IPS-15b (cell line): Measurements from ENCODE around the gene GLDC.
"Not testable (repeated sequence)": the region's sequence is repeated elsewhere in the genome, so short reads cannot be mapped to it uniquely, and the experiment has no call there.

ENCODE experiments used
- H3K27me3 ChIP-seq: one replicate; pipeline ENCODE4 v1.6.1; 2013; ENCODE audit warnings: low read length; ENCODE audit not compliant: control insufficient read depth, insufficient read depth
- H3K36me3 ChIP-seq: one replicate; pipeline ENCODE4 v1.6.1; 2013; ENCODE audit warnings: low read length; ENCODE audit not compliant: control insufficient read depth, insufficient read depth
- H3K4me1 ChIP-seq: one replicate; pipeline ENCODE4 v1.6.1; 2013; ENCODE audit warnings: mild to moderate bottlenecking, low read length; ENCODE audit not compliant: control insufficient read depth, insufficient read depth
- H3K4me3 ChIP-seq: one replicate; pipeline ENCODE4 v1.5.1; 2013; ENCODE audit warnings: low read depth, low read length
- H3K9ac ChIP-seq: one replicate; pipeline ENCODE4 v1.6.1; 2013; ENCODE audit warnings: low read depth, mild to moderate bottlenecking, low read length
- H3K9me3 ChIP-seq: one replicate; pipeline ENCODE4 v1.6.1; 2013; ENCODE audit warnings: mild to moderate bottlenecking, low read length; ENCODE audit not compliant: control insufficient read depth, insufficient read depth

Gene GLDC

GRCh38 chr9:6562201-6562600, 83.3 kb downstream of the GLDC start:
- no peaks in the 10 kb centered on the region for H3K4me1 ChIP-seq
- H3K36me3 ChIP-seq, result peaks cover 6% of the 10 kb centered on the region
- H3K9me3 ChIP-seq, result no peaks in the 10 kb centered on the region
- H3K4me3 ChIP-seq, result no peak overlapping the region
- no peaks in the 10 kb centered on the region for H3K27me3 ChIP-seq
- H3K9ac ChIP-seq, result no peak overlapping the region

DNA sequence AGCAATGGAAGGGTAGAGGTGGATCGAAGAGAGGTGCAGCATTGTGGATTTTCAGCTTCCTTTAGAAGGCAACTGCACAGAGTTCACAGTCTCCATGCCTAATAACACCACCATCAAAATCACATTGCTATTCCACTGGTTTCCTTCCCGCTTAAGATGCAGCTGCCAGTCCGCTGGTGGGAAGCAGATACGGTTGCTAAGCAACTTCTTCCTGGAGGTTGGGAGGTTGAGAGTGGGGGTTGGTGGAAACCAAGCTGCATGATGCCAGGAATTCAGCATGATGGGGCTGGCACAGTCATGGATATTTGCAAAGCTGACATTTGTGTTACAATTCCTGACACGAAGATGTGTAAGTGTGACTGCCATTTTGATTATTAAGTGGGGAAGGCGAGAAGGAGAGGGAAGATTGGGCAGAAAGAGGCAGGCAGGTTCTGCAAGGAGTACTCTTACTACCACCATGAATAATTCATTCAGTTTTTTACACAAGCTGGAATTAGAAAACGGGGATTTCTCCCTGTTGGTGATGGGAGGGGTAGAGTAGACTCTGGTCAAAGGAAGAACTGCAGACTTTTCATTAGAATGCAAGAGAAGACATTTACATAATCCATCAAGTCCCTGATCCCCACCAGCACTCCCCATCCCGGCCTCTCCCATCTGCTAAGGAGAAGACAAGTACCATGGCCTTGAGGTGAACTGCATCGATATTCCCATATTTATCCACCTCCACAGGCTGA, 87.5 kb downstream of the GLDC start:
- Histone ChIP-seq H3K4me1 (no peaks in the 10 kb centered on the region), H3K9me3 (no peaks in the 10 kb centered on the region), H3K9ac (no peak overlapping the region), H3K36me3 (peaks cover 5% of the 10 kb centered on the region), H3K27me3 (no peaks in the 10 kb centered on the region), H3K4me3 (no peak overlapping the region)

DNA sequence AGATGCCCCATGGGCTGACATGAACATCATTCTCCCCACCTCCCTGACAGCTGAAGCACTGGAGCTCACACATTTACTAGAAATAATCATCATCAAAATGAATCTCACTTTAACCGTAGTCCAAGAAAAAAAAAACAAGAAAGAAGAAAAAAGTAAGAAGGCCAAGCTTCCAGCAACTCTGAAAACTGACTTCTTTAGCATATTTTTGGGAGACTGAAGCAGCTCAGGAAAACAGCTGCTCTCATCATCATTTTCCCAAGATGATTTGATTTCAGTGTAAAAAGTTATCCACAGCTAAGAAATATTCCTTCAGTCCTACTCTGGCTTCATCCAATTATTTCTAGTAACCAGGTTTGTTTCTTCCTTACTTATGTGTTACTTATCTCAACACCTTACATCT, 91.7 kb downstream of the GLDC start:
- Histone ChIP-seq H3K36me3 (peaks cover 9% of the 10 kb centered on the region), H3K9ac (no peak overlapping the region), H3K4me1 (no peaks in the 10 kb centered on the region), H3K4me3 (no peak overlapping the region), H3K9me3 (no peaks in the 10 kb centered on the region), H3K27me3 (no peaks in the 10 kb centered on the region)

DNA sequence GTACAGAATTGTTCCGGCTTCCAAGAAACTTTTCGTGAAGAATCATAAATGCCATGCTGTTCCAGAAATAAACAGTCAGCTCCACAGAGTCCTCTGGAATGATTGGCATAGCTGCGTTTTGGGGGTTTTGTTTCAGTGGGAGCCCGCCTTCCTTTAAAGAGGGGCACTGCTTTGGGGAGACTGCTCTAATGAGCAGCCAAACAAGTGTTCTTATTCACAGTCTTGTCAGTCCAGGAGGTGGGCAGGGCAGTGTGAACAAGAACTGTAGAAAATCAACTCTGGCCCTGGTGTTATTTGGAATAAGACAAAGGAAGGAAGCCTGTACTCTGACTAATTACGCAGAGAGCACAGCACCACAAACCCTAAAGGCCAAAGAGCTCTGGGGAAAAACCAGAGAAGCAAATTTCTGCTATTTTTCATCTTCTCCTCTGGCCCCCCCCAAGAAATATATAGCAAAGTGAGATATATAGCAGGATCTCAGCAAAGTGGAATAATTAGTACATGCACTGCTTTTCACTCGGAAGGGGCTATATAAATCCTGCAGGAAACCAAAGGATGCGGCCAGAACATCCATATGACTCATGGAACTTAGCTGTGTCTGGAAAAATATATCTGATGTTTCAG, 92.9 kb downstream of the GLDC start:
- Histone ChIP-seq H3K9ac (no peak overlapping the region), H3K27me3 (no peaks in the 10 kb centered on the region), H3K4me1 (no peaks in the 10 kb centered on the region), H3K9me3 (no peaks in the 10 kb centered on the region), H3K4me3 (no peak overlapping the region), H3K36me3 (peaks cover 9% of the 10 kb centered on the region)

- H3K36me3 ChIP-seq, result peaks cover 9% of the 10 kb centered on the region
- no peak overlapping the region for H3K9ac ChIP-seq
- H3K4me1 ChIP-seq, result no peaks in the 10 kb centered on the region
- no peaks in the 10 kb centered on the region for H3K27me3 ChIP-seq
- H3K9me3 ChIP-seq, result no peaks in the 10 kb centered on the region
- H3K4me3 ChIP-seq, result no peak overlapping the region
These were observed 93.5 kb downstream of the GLDC start for GRCh38 chr9:6552033-6552432.

DNA sequence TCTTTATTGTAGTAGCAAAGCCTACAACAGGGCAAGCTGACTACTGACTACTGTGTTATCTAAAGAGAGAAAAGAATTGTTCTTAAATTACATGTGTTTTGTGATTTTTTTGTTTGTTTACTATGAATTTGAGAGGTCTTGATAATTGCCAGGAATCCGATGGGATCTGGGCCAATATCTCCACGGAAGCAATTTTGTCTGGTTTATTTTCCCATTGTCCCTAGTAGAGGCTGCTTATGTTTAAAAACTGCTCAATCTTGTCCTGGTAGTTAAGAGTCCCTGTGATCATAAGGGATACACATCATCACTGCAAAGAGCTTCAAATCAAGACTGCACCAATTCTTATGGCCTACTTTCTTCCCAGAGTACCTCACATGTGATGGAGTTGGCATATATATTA, 94.4 kb downstream of the GLDC start:
- Histone ChIP-seq H3K36me3 (peaks cover 9% of the 10 kb centered on the region), H3K9me3 (no peaks in the 10 kb centered on the region), H3K27me3 (no peaks in the 10 kb centered on the region), H3K9ac (no peak overlapping the region), H3K4me3 (no peak overlapping the region), H3K4me1 (no peaks in the 10 kb centered on the region)

- H3K4me3 ChIP-seq, result no peak overlapping the region
- H3K9ac ChIP-seq, result no peak overlapping the region
These were observed 96.3 kb downstream of the GLDC start for GRCh38 chr9:6549106-6549800.

DNA sequence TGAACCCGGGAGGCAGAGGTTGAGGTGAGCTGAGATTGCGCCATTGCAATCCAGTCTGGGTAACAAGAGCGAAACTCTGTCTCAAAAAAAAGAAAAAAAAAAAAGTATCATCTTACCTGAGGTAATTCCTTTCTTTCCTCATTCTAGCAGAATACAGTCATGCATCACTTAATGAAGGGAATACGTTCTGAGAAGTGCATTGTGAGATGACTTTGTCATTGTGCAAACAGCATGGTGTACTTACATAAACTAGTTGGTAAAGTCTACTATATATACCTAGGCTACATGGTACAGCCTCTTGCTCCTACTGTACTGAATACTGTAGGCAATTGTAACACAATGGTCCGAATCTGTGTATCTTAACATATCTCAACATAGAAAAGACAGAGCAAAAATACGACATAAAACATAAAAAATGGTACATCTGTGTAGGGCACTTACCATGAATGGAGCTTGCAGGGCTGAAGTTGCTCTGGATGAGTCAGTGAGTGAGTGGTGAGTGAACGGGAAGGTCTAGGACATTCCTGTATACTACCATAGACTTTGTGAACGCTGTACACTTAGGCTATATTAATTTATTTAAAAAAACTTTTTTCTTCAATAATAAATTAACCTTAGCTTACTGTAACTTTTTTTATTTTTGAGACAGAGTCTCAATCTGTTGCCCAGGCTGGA, 100.4 kb downstream of the GLDC start:
- no peak overlapping the region for H3K9ac ChIP-seq
- H3K36me3 ChIP-seq, result peaks cover 15% of the 10 kb centered on the region
- no peaks in the 10 kb centered on the region for H3K27me3 ChIP-seq
- no peaks in the 10 kb centered on the region for H3K4me1 ChIP-seq
- H3K4me3 ChIP-seq, result no peak overlapping the region
- no peaks in the 10 kb centered on the region for H3K9me3 ChIP-seq

More at GRCh38 chr9:6549106-6549800, 96.3 kb downstream of the GLDC start:
- no peaks in the 10 kb centered on the region for H3K27me3 ChIP-seq
- H3K4me1 ChIP-seq, result no peaks in the 10 kb centered on the region
- peaks cover 10% of the 10 kb centered on the region for H3K36me3 ChIP-seq
- H3K9me3 ChIP-seq, result no peaks in the 10 kb centered on the region

DNA sequence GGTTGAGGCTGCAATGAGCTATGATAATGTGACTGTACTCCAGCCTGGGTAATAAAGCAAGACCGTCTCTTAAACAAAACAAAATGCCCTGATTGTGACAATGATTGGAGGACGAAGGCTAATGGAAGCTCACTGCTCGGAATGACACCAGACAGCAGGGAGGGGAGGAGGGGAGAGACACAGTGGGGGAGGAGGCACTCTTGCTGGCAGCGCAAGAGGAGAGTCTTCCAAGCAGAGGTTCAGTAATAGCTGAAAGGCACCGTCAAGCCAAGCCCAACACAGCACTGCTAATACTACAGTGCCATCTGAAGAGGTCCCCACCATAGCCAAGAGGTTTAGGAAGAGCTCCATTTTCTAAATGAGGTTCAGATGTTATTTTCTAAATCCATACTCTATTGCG, 102.3 kb downstream of the GLDC start:
- H3K4me3 ChIP-seq, result no peak overlapping the region
- no peaks in the 10 kb centered on the region for H3K4me1 ChIP-seq
- no peak overlapping the region for H3K9ac ChIP-seq
- no peaks in the 10 kb centered on the region for H3K27me3 ChIP-seq
- H3K9me3 ChIP-seq, result no peaks in the 10 kb centered on the region
- peaks cover 12% of the 10 kb centered on the region for H3K36me3 ChIP-seq

GRCh38 chr9:6542617-6543016, 102.9 kb downstream of the GLDC start:
- H3K4me3 ChIP-seq, H3K9ac ChIP-seq, H3K27me3 ChIP-seq, H3K4me1 ChIP-seq, H3K9me3 ChIP-seq: not testable (repeated sequence)
- H3K36me3 ChIP-seq, result peaks cover 12% of the 10 kb centered on the region

GRCh38 chr9:6538666-6539071, 106.9 kb downstream of the GLDC start:
- no peak overlapping the region for H3K4me3 ChIP-seq
- H3K4me1 ChIP-seq, result no peaks in the 10 kb centered on the region
- no peaks in the 10 kb centered on the region for H3K27me3 ChIP-seq
- H3K9ac ChIP-seq, result no peak overlapping the region
- H3K9me3 ChIP-seq, result no peaks in the 10 kb centered on the region
- peaks cover 5% of the 10 kb centered on the region for H3K36me3 ChIP-seq
